GM21381 (cell line): ENCODE measurements around the gene RIPOR3.
"Not testable (repeated sequence)": the region's sequence is repeated elsewhere in the genome, so short reads cannot be mapped to it uniquely, and the experiment has no call there.

ENCODE experiments used
- ATAC-seq: cut with Tn5 transposase; IDR thresholded peaks from one replicate; pipeline ENCODE4 v1.9.1; 2021; ENCODE audit warnings: mild to moderate bottlenecking, moderate library complexity; ENCODE audit not compliant: unreplicated experiment

RIPOR3 gene

GRCh38 chr20:50635014-50635557 is 56.3 kb downstream of the RIPOR3 start:
- no peak for ATAC-seq

GRCh38 chr20:50634191-50634590 is 57.2 kb downstream of the RIPOR3 start:
- no peak for ATAC-seq

- ATAC-seq: no peak
Observed at GRCh38 chr20:50633361-50633760, 58.0 kb downstream of the RIPOR3 start.

GRCh38 chr20:50632701-50633100 is 58.6 kb downstream of the RIPOR3 start:
- ATAC-seq: no peak

- ATAC-seq: no peak
Observed at GRCh38 chr20:50632236-50632635, 59.1 kb downstream of the RIPOR3 start.

- no peak for ATAC-seq
Observed at GRCh38 chr20:50630578-50631263, 60.6 kb downstream of the RIPOR3 start.

GRCh38 chr20:50629670-50630045 is 61.7 kb downstream of the RIPOR3 start:
- no peak for ATAC-seq

GRCh38 chr20:50628853-50629669 is 62.3 kb downstream of the RIPOR3 start:
- ATAC-seq: no peak

- no peak for ATAC-seq
Observed at GRCh38 chr20:50628332-50628731, 63.0 kb downstream of the RIPOR3 start.

- no peak for ATAC-seq
Observed at GRCh38 chr20:50627747-50628146, 63.6 kb downstream of the RIPOR3 start.

- no peak for ATAC-seq
Observed at GRCh38 chr20:50625986-50626677, 65.2 kb downstream of the RIPOR3 start.

- ATAC-seq: no peak
Observed at GRCh38 chr20:50624351-50625016, 66.9 kb downstream of the RIPOR3 start.

- ATAC-seq: no peak
Observed at GRCh38 chr20:50621068-50621665, 70.2 kb downstream of the RIPOR3 start.

GRCh38 chr20:50620459-50620858 is 70.9 kb downstream of the RIPOR3 start:
- not testable (repeated sequence) for ATAC-seq

GRCh38 chr20:50618537-50618936 is 72.8 kb downstream of the RIPOR3 start:
- no peak for ATAC-seq

- no peak for ATAC-seq
Observed at GRCh38 chr20:50617022-50617421, 74.3 kb downstream of the RIPOR3 start.

- no peak for ATAC-seq
Observed at GRCh38 chr20:50615407-50615806, 75.9 kb downstream of the RIPOR3 start.

GRCh38 chr20:50613438-50614169 is 77.7 kb downstream of the RIPOR3 start:
- ATAC-seq: no peak

GRCh38 chr20:50611128-50611810 is 80.1 kb downstream of the RIPOR3 start:
- no peak for ATAC-seq
